HFFc6 (cell line): ENCODE results near the gene MPL. TPM values are rescaled to one million over a fixed set of nuclear protein-coding genes. Genes with fewer than 3 reads are reported as not detected.

Experiments used
- DNase-seq: peaks from one replicate; pipeline ENCODE4 v3.0.0-alpha.2; 2018
- H3K27ac Mint-ChIP-seq: 2 replicates; pipeline ENCODE4 v1.8.0; 2020; ENCODE audit warnings: mild to moderate bottlenecking, mixed read lengths
- H3K27me3 Mint-ChIP-seq: 2 replicates; pipeline ENCODE4 v1.8.0; 2021; ENCODE audit warnings: mild to moderate bottlenecking, moderate library complexity, mixed read lengths; ENCODE audit not compliant: insufficient read depth
- H3K36me3 Mint-ChIP-seq: 2 replicates; pipeline ENCODE4 v1.8.0; 2021; ENCODE audit warnings: low read depth, mixed read lengths
- H3K4me1 Mint-ChIP-seq: 2 replicates; pipeline ENCODE4 v1.8.0; 2020; ENCODE audit warnings: low read depth, mixed read lengths
- H3K4me3 Mint-ChIP-seq: 2 replicates; pipeline ENCODE4 v1.8.0; 2020; ENCODE audit warnings: mild to moderate bottlenecking, moderate library complexity, mixed read lengths
- H3K9me3 Mint-ChIP-seq: 2 replicates; pipeline ENCODE4 v1.8.0; 2020; ENCODE audit warnings: mild to moderate bottlenecking, mixed read lengths
- CTCF ChIP-seq: fragments of 200-600 bp; sonication (generic); IDR thresholded peaks from 2 replicates; pipeline ENCODE4 v1.5.0; 2021; ENCODE audit warnings: antibody characterized with exemption, mild to moderate bottlenecking
- total RNA-seq, 6 experiments: library from RNA; stranded (reverse); fragmentation: NEBNext Ultra II Directional; extraction: Animal tissue kit (Norgen Biotek cat#: 25700); gene quantifications; 2 replicates in 1 of 6; 3 replicates in 5 of 6; pipeline ENCODE4 v1.2.3, GENCODE V29; 2021

MPL gene
- total RNA-seq, 6 experiments from 2014 or later: not detected

GRCh38 chr1:43307458-43308158 is 30.0 kb upstream of the MPL start:
- no peak for DNase-seq
- no peaks in the 10 kb centered on the region for H3K36me3 Mint-ChIP-seq
- no peak overlapping the region for H3K27ac Mint-ChIP-seq
- H3K27me3 Mint-ChIP-seq: peaks cover 36% of the 10 kb centered on the region
- H3K4me3 Mint-ChIP-seq: no peak overlapping the region
- no peaks in the 10 kb centered on the region for H3K9me3 Mint-ChIP-seq
- TF ChIP-seq CTCF: no peak
- H3K4me1 Mint-ChIP-seq: peaks cover 17% of the 10 kb centered on the region

DNA sequence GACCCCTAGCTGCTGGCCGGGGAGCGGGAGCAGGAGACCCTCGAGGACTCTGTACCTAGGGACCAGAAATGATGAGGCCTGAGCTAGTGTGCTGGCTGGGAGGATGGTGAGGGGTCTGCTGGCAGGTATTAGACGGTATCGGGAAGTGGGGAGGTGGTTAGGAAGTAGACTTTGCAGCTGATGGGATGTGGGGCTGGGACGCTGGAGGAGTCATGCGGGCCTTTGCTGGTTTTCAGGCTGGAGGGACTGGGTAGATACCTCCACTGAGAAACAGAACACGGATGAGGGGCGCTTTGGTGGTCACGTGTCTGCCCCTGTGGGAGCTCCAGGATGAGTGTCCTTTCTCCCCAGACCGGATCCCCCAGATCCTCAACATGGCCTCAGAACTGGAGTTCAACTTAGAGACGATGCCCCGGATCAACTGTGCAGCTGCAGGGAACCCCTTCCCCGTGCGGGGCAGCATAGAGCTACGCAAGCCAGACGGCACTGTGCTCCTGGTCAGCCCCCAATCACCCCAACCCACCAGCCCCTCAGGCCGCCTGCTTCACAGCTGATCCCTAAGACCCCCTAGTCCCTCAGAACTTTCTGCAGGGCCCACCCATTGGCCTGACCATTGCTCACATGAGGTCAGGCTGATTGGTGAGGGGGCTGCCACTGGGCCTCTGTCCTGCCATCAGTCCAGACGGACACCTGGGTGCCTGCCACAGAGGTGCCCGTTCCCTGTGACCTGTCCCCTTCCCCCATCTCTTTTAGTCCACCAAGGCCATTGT is 28.8 kb upstream of the MPL start:
- H3K9me3 Mint-ChIP-seq: no peaks in the 10 kb centered on the region
- DNase-seq: no peak
- no peak overlapping the region for H3K27ac Mint-ChIP-seq
- TF ChIP-seq CTCF: no peak
- H3K36me3 Mint-ChIP-seq: no peaks in the 10 kb centered on the region
- H3K4me1 Mint-ChIP-seq: peaks cover 10% of the 10 kb centered on the region; the same call in 1 of the 2 replicates
- peaks cover 30% of the 10 kb centered on the region for H3K27me3 Mint-ChIP-seq
- H3K4me3 Mint-ChIP-seq: no peak overlapping the region

GRCh38 chr1:43309405-43310025 is 28.1 kb upstream of the MPL start:
- Mint-ChIP-seq H3K4me1 (peaks cover 10% of the 10 kb centered on the region; the same call in 1 of the 2 replicates), H3K27me3 (peaks cover 24% of the 10 kb centered on the region), H3K27ac (no peak overlapping the region), H3K9me3 (no peaks in the 10 kb centered on the region), H3K4me3 (no peak overlapping the region), H3K36me3 (no peaks in the 10 kb centered on the region)
- DNase-seq: peak; percentile 15
- no peak for TF ChIP-seq CTCF

- no peak overlapping the region for H3K27ac Mint-ChIP-seq
- H3K27me3 Mint-ChIP-seq: peaks cover 13% of the 10 kb centered on the region
- DNase-seq: no peak
- H3K9me3 Mint-ChIP-seq: no peaks in the 10 kb centered on the region
- no peaks in the 10 kb centered on the region for H3K36me3 Mint-ChIP-seq
- H3K4me1 Mint-ChIP-seq: peaks cover 14% of the 10 kb centered on the region
- no peak overlapping the region for H3K4me3 Mint-ChIP-seq
- TF ChIP-seq CTCF: no peak
Measured at GRCh38 chr1:43311521-43311920, 26.1 kb upstream of the MPL start.

DNA sequence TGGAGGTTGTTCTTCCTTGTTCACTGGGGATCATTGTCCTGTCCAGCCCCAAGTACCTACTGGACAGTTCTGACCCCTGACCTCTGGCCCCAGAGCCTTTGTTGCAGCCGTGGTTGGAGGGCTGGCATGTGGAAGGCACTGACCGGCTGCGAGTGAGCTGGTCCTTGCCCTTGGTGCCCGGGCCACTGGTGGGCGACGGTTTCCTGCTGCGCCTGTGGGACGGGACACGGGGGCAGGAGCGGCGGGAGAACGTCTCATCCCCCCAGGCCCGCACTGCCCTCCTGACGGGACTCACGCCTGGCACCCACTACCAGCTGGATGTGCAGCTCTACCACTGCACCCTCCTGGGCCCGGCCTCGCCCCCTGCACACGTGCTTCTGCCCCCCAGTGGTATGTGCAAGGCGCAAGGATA is 25.4 kb upstream of the MPL start:
- no peak for DNase-seq
- Mint-ChIP-seq H3K9me3 (no peaks in the 10 kb centered on the region), H3K4me1 (peaks cover 21% of the 10 kb centered on the region), H3K27ac (no peak overlapping the region), H3K36me3 (no peaks in the 10 kb centered on the region), H3K27me3 (peaks cover 10% of the 10 kb centered on the region), H3K4me3 (no peak overlapping the region)
- TF ChIP-seq CTCF: no peak
